GM18870 (cell line): Measurements from ENCODE around the gene UBAP1L.

Experiments used
- ATAC-seq: cut with Tn5 transposase; IDR thresholded peaks from one replicate; pipeline ENCODE4 v1.9.1; 2021; ENCODE audit warnings: moderate library complexity; ENCODE audit not compliant: unreplicated experiment

The UBAP1L gene

GRCh38 chr15:65067317-65067644 is 47.7 kb downstream of the UBAP1L start:
- ATAC-seq = no peak

- no peak for ATAC-seq
Observed at GRCh38 chr15:65066635-65067316, 48.2 kb downstream of the UBAP1L start.

GRCh38 chr15:65066001-65066634 is 48.9 kb downstream of the UBAP1L start:
- no peak for ATAC-seq

GRCh38 chr15:65062726-65063125 is 52.3 kb downstream of the UBAP1L start:
- no peak for ATAC-seq

GRCh38 chr15:65062061-65062460 is 52.9 kb downstream of the UBAP1L start:
- ATAC-seq = no peak

- no peak for ATAC-seq
Observed at GRCh38 chr15:65060641-65061397, 54.2 kb downstream of the UBAP1L start.

- ATAC-seq = no peak
Observed at GRCh38 chr15:65059931-65060596, 54.9 kb downstream of the UBAP1L start.

GRCh38 chr15:65059369-65059750 is 55.6 kb downstream of the UBAP1L start:
- ATAC-seq = no peak

GRCh38 chr15:65058394-65059368 is 56.3 kb downstream of the UBAP1L start:
- no peak for ATAC-seq

GRCh38 chr15:65057549-65057940 is 57.5 kb downstream of the UBAP1L start:
- no peak for ATAC-seq

GRCh38 chr15:65056868-65057548 is 58.0 kb downstream of the UBAP1L start:
- no peak for ATAC-seq

GRCh38 chr15:65056106-65056505 is 58.9 kb downstream of the UBAP1L start:
- no peak for ATAC-seq

- no peak for ATAC-seq
Observed at GRCh38 chr15:65055201-65055870, 59.7 kb downstream of the UBAP1L start.

GRCh38 chr15:65054333-65055200 is 60.4 kb downstream of the UBAP1L start:
- ATAC-seq = no peak

- no peak for ATAC-seq
Observed at GRCh38 chr15:65052956-65053355, 62.0 kb downstream of the UBAP1L start.

GRCh38 chr15:65051266-65051665 is 63.7 kb downstream of the UBAP1L start:
- ATAC-seq = no peak

- no peak for ATAC-seq
Observed at GRCh38 chr15:65050270-65050669, 64.7 kb downstream of the UBAP1L start.

GRCh38 chr15:65049418-65049840 is 65.6 kb downstream of the UBAP1L start:
- peak; percentile 82 for ATAC-seq
